Measurements from ENCODE around the gene CTSO.
"Not testable (repeated sequence)": the region's sequence is repeated elsewhere in the genome, so short reads cannot be mapped to it uniquely, and the experiment has no call there.

The CTSO gene

GRCh38 chr4:155906554-155907247 is 47.0 kb downstream of the CTSO start:
- peaks cover 6% of the 10 kb centered on the region for H3K4me1 Mint-ChIP-seq
- H3K9me3 Mint-ChIP-seq = no peaks in the 10 kb centered on the region
- no peak overlapping the region for H3K4me3 Mint-ChIP-seq
- H3K27me3 Mint-ChIP-seq = peaks cover 13% of the 10 kb centered on the region
- no peak for ATAC-seq
- no peak overlapping the region for H3K27ac Mint-ChIP-seq
- no peaks in the 10 kb centered on the region for H3K36me3 Mint-ChIP-seq (ENCODE audit: low read depth)
- no peak for DNase-seq

DNA sequence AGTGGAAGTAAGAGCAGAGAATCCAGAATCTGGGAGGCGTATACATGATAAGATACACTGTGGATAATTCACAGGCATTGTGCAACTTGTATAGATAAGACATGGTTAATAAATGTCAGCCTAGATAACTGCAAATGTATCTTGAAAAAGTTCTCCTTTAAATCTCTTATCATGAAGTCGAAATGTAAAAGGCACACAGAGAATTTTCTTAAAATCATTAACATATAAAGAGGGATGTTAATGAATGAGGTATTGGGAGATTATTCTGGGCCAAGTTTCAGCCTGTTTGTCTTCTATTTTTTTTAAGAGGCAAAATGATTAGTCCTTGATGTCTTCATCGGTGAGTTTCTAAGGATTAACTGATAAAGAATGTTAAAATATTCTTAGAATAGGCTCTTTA is 49.3 kb downstream of the CTSO start:
- H3K36me3 Mint-ChIP-seq (ENCODE audit: low read depth) = no peaks in the 10 kb centered on the region
- H3K27ac Mint-ChIP-seq = no peak overlapping the region
- peaks cover 11% of the 10 kb centered on the region for H3K27me3 Mint-ChIP-seq
- no peak overlapping the region for H3K4me3 Mint-ChIP-seq
- H3K4me1 Mint-ChIP-seq = peaks cover 6% of the 10 kb centered on the region
- DNase-seq = no peak
- ATAC-seq = no peak
- H3K9me3 Mint-ChIP-seq = no peaks in the 10 kb centered on the region

- Mint-ChIP-seq H3K36me3 (ENCODE audit: low read depth) (no peaks in the 10 kb centered on the region), H3K4me1 (peaks cover 6% of the 10 kb centered on the region), H3K4me3 (no peak within 1 kb of the TSS), H3K27me3 (peaks cover 11% of the 10 kb centered on the region), H3K9me3 (no peaks in the 10 kb centered on the region), H3K27ac (no peak within 1 kb of the TSS)
- ATAC-seq (no peak), DNase-seq (no peak)
These were observed 50.2 kb downstream of the CTSO start, which contains the start of gene TDO2 for GRCh38 chr4:155903453-155903852. Gene TDO2 (plus strand): TSS chr4:155903696. CDS start chr4:155903759, 63 bp downstream.

- H3K9me3 Mint-ChIP-seq = no peaks in the 10 kb centered on the region
These were observed 52.7 kb downstream of the CTSO start for GRCh38 chr4:155901013-155901412.

GRCh38 chr4:155900381-155900780 is 53.3 kb downstream of the CTSO start:
- Mint-ChIP-seq H3K4me3 (no peak overlapping the region), H3K4me1 (no peaks in the 10 kb centered on the region), H3K36me3 (ENCODE audit: low read depth) (no peaks in the 10 kb centered on the region), H3K9me3 (peaks cover 2% of the 10 kb centered on the region), H3K27me3 (peaks cover 9% of the 10 kb centered on the region), H3K27ac (no peak overlapping the region)
- ATAC-seq (no peak), DNase-seq (no peak)

More at GRCh38 chr4:155901013-155901412, 52.7 kb downstream of the CTSO start:
- Mint-ChIP-seq H3K4me1 (no peaks in the 10 kb centered on the region), H3K36me3 (ENCODE audit: low read depth) (no peaks in the 10 kb centered on the region), H3K27ac (no peak overlapping the region), H3K4me3 (no peak overlapping the region), H3K27me3 (peaks cover 9% of the 10 kb centered on the region)
- no peak for ATAC-seq
- DNase-seq = no peak

DNA sequence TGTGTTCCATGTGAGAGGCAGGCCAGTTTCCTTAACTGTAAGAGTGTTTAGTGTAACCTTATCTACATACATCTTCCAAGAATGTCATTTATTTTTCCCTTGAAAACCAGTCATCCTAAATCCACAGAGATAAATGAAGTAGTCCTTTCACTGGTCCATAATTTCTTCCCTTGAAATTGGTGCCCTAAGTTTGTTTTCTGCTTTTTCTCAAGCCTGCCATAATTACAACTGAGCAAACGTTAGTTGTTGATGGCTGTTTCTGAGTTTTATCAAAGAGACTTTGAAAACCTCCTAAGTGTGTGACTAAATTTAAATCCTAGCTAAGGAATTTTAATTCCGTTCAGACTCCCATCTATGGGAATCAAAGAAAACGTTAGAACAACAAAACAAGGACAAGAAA is 53.8 kb downstream of the CTSO start:
- DNase-seq = no peak
- no peaks in the 10 kb centered on the region for H3K36me3 Mint-ChIP-seq (ENCODE audit: low read depth)
- no peaks in the 10 kb centered on the region for H3K4me1 Mint-ChIP-seq
- H3K27me3 Mint-ChIP-seq = peaks cover 9% of the 10 kb centered on the region
- ATAC-seq = no peak
- no peak overlapping the region for H3K27ac Mint-ChIP-seq
- H3K4me3 Mint-ChIP-seq = no peak overlapping the region
- H3K9me3 Mint-ChIP-seq = peaks cover 3% of the 10 kb centered on the region

- ATAC-seq; H3K27me3 Mint-ChIP-seq; H3K4me3 Mint-ChIP-seq; H3K4me1 Mint-ChIP-seq; DNase-seq; H3K27ac Mint-ChIP-seq; H3K36me3 Mint-ChIP-seq (ENCODE audit: low read depth); H3K9me3 Mint-ChIP-seq: not testable (repeated sequence)
These were observed 55.3 kb downstream of the CTSO start for GRCh38 chr4:155898371-155898770.

- peaks cover 3% of the 10 kb centered on the region for H3K9me3 Mint-ChIP-seq
These were observed 62.6 kb downstream of the CTSO start for GRCh38 chr4:155891058-155891457.

GRCh38 chr4:155889946-155890345 is 63.7 kb downstream of the CTSO start:
- Mint-ChIP-seq H3K4me3 (no peak overlapping the region), H3K27ac (no peak overlapping the region), H3K36me3 (ENCODE audit: low read depth) (no peaks in the 10 kb centered on the region), H3K9me3 (no peaks in the 10 kb centered on the region), H3K4me1 (no peaks in the 10 kb centered on the region), H3K27me3 (peaks cover 6% of the 10 kb centered on the region)
- ATAC-seq = no peak
- DNase-seq = no peak

More at GRCh38 chr4:155891058-155891457, 62.6 kb downstream of the CTSO start:
- Mint-ChIP-seq H3K27me3 (peaks cover 3% of the 10 kb centered on the region), H3K4me1 (no peaks in the 10 kb centered on the region), H3K36me3 (ENCODE audit: low read depth) (no peaks in the 10 kb centered on the region), H3K4me3 (no peak overlapping the region), H3K27ac (no peak overlapping the region)
- DNase-seq (no peak), ATAC-seq (no peak)

- H3K4me3 Mint-ChIP-seq = no peak overlapping the region
- no peaks in the 10 kb centered on the region for H3K4me1 Mint-ChIP-seq
- H3K27me3 Mint-ChIP-seq = peaks cover 6% of the 10 kb centered on the region
- H3K9me3 Mint-ChIP-seq = no peaks in the 10 kb centered on the region
- ATAC-seq (no peak), DNase-seq (no peak)
- no peak overlapping the region for H3K27ac Mint-ChIP-seq
- no peaks in the 10 kb centered on the region for H3K36me3 Mint-ChIP-seq (ENCODE audit: low read depth)
These were observed 64.5 kb downstream of the CTSO start for GRCh38 chr4:155889031-155889793.

DNA sequence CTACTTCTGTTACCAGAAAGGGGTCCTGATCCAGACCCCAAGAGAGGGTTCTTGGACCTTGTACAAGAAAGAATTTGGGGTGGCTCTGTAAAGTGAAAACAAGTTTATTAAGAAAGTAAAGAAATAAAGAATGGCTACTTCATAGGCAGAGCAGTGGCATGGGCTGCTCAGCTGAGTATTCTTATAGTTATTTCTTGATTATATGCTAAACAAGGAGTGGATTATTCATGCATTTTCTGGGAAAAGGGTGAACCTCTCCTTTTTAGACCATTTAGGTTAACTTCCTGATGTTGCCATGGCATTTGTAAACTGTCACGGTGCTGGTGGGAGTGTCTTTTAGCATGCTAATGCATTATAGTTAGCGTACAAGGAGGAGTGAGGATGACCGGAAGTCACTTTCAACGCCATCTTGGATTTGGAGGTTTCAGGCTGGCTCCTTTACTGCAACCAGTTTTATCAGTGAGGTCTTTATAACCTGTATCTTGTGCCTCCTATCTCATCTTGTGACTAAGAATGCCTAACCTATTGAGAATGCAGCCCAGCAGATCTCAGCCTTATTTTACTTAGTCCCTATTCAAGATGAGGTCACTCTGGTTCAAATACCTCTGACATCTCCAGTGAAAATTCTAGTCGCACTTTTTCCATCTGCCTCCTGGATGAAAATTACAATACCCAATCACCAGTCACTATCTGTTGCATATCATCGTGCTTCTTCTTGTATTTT is 65.7 kb downstream of the CTSO start:
- Mint-ChIP-seq H3K27me3 (peaks cover 6% of the 10 kb centered on the region), H3K36me3 (ENCODE audit: low read depth) (no peaks in the 10 kb centered on the region), H3K9me3 (no peaks in the 10 kb centered on the region), H3K4me1 (no peaks in the 10 kb centered on the region), H3K27ac (no peak overlapping the region), H3K4me3 (no peak overlapping the region)
- DNase-seq (no peak), ATAC-seq (no peak)

DNA sequence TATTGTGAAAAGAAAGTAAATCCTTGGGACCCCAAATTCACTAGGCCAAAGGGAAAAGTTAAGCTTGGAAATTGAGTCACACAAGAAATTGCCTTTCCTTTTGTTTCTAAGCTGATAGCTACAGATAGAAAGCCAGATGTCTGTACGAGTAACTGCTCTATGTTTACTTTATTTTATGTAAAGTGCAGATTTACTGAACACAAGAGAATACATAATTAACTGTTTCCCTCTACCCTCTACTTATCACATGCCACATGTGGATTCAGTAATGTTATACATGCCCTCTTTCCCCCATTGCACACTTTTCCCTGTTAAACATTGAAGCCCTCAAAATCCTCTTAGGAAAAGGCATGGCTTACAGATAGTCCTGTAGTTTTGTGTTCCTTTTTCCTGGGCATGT is 66.6 kb downstream of the CTSO start:
- Mint-ChIP-seq H3K4me3 (no peak overlapping the region), H3K9me3 (no peaks in the 10 kb centered on the region), H3K27ac (no peak overlapping the region), H3K27me3 (peaks cover 6% of the 10 kb centered on the region), H3K4me1 (no peaks in the 10 kb centered on the region), H3K36me3 (ENCODE audit: low read depth) (no peaks in the 10 kb centered on the region)
- ATAC-seq (no peak), DNase-seq (no peak)

GRCh38 chr4:155885666-155886065 is 68.0 kb downstream of the CTSO start:
- no peaks in the 10 kb centered on the region for H3K4me1 Mint-ChIP-seq
- H3K27me3 Mint-ChIP-seq = peaks cover 3% of the 10 kb centered on the region
- DNase-seq = no peak
- no peak overlapping the region for H3K27ac Mint-ChIP-seq
- no peak overlapping the region for H3K4me3 Mint-ChIP-seq
- H3K36me3 Mint-ChIP-seq (ENCODE audit: low read depth) = no peaks in the 10 kb centered on the region
- no peak for ATAC-seq
- H3K9me3 Mint-ChIP-seq = no peaks in the 10 kb centered on the region

DNA sequence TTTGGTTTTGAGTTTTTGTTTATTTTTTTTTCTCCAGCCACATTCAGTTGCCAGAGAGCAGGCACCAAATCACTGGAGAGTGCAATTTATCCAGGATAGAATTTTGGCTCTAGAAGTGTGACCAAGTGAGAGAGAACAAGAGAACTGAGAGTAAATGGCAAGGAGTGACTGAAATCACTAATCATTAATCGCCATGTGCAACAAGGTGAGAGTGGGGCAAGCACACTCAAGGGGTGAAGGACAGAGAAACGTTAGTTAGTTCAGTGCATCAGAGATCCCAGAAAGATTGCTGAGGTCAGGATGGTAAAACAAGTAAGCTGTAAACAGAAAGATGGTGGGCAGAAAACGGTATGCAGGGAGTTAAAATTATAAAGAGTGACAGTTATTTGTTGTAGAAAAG is 69.8 kb downstream of the CTSO start:
- DNase-seq = no peak
- no peak overlapping the region for H3K4me3 Mint-ChIP-seq
- H3K4me1 Mint-ChIP-seq = no peaks in the 10 kb centered on the region
- no peak overlapping the region for H3K27ac Mint-ChIP-seq
- no peaks in the 10 kb centered on the region for H3K36me3 Mint-ChIP-seq (ENCODE audit: low read depth)
- H3K27me3 Mint-ChIP-seq = peaks cover 3% of the 10 kb centered on the region
- no peaks in the 10 kb centered on the region for H3K9me3 Mint-ChIP-seq
- ATAC-seq = no peak

- Mint-ChIP-seq H3K27me3 (peaks cover 3% of the 10 kb centered on the region), H3K4me1 (no peaks in the 10 kb centered on the region), H3K9me3 (no peaks in the 10 kb centered on the region), H3K4me3 (no peak overlapping the region), H3K27ac (no peak overlapping the region), H3K36me3 (ENCODE audit: low read depth) (no peaks in the 10 kb centered on the region)
- ATAC-seq = no peak
- no peak for DNase-seq
These were observed 72.1 kb downstream of the CTSO start for GRCh38 chr4:155881555-155881954.
